H9 (cell line): Measurements from ENCODE around the gene ETF1. TPM values are rescaled to one million over a fixed set of nuclear protein-coding genes. Genes with fewer than 3 reads are reported as not detected.

ENCODE experiments used
- DNase-seq: peaks from one replicate; pipeline ENCODE4 v3.0.0-alpha.2; 2017
- H2AFZ ChIP-seq: one replicate; pipeline ENCODE4 v1.6.1; 2013; ENCODE audit warnings: mild to moderate bottlenecking, low read length, control low read depth, moderate library complexity
- H2AK5ac ChIP-seq: 2 replicates; pipeline ENCODE4 v1.6.1; 2013; ENCODE audit warnings: low read length, control low read depth, mixed read lengths; ENCODE audit not compliant: insufficient read length
- H2BK120ac ChIP-seq: one replicate; pipeline ENCODE4 v1.6.1; 2013; ENCODE audit warnings: low read depth, mild to moderate bottlenecking, low read length, control low read depth, inconsistent platforms; ENCODE audit not compliant: poor library complexity, severe bottlenecking
- H2BK12ac ChIP-seq: 2 replicates; pipeline ENCODE4 v1.6.1; 2013; ENCODE audit warnings: low read length, control low read depth, mixed read lengths, low read depth; ENCODE audit not compliant: insufficient read length
- H2BK15ac ChIP-seq: 2 replicates; pipeline ENCODE4 v1.6.1; 2013; ENCODE audit warnings: low read depth, low read length, control low read depth
- H2BK20ac ChIP-seq: one replicate; pipeline ENCODE4 v1.6.1; 2013; ENCODE audit warnings: low read depth, mild to moderate bottlenecking, low read length, control low read depth, inconsistent platforms; ENCODE audit not compliant: poor library complexity, severe bottlenecking
- H2BK5ac ChIP-seq: 2 replicates; pipeline ENCODE4 v1.6.1; 2013; ENCODE audit warnings: low read length, control low read depth, mixed read lengths; ENCODE audit not compliant: insufficient read length
- H3K14ac ChIP-seq: 2 replicates; pipeline ENCODE4 v1.6.1; 2013; ENCODE audit warnings: low read length, control low read depth; ENCODE audit not compliant: insufficient read depth
- H3K18ac ChIP-seq: 2 replicates; pipeline ENCODE4 v1.6.1; 2013; ENCODE audit warnings: low read depth, mild to moderate bottlenecking, mixed read lengths, low read length, control low read depth; ENCODE audit not compliant: insufficient read length
- H3K23ac ChIP-seq: 2 replicates; pipeline ENCODE4 v1.6.1; 2013; ENCODE audit warnings: low read length, control low read depth, mixed read lengths, low read depth; ENCODE audit not compliant: insufficient read length
- H3K23me2 ChIP-seq: 2 replicates; pipeline ENCODE4 v1.6.1; 2013; ENCODE audit warnings: low read depth, mild to moderate bottlenecking, mixed read lengths, low read length, control low read depth; ENCODE audit not compliant: insufficient read length, poor library complexity, severe bottlenecking
- H3K27ac ChIP-seq: 2 replicates; pipeline ENCODE4 v1.5.1; 2013; ENCODE audit warnings: low read length, control low read depth, mixed read lengths, low read depth; ENCODE audit not compliant: insufficient read length
- H3K27me3 ChIP-seq: 2 replicates; pipeline ENCODE4 v1.6.1; 2013; ENCODE audit warnings: low read length, control low read depth, inconsistent platforms; ENCODE audit not compliant: insufficient read depth
- H3K4ac ChIP-seq: 2 replicates; pipeline ENCODE4 v1.6.1; 2013; ENCODE audit warnings: low read depth, mild to moderate bottlenecking, control low read depth, inconsistent platforms, low read length, moderate library complexity
- H3K4me1 ChIP-seq: 2 replicates; pipeline ENCODE4 v1.6.1; 2013; ENCODE audit warnings: low read length, control low read depth, inconsistent platforms; ENCODE audit not compliant: insufficient read depth
- H3K4me2 ChIP-seq: 2 replicates; pipeline ENCODE4 v1.6.1; 2013; ENCODE audit warnings: low read length, control low read depth, mixed read lengths; ENCODE audit not compliant: insufficient read length, insufficient read depth
- H3K56ac ChIP-seq: 2 replicates; pipeline ENCODE4 v1.6.1; 2013; ENCODE audit warnings: low read depth, mild to moderate bottlenecking, mixed read lengths, low read length, control low read depth; ENCODE audit not compliant: insufficient read length
- H3K79me1 ChIP-seq: 2 replicates; pipeline ENCODE4 v1.6.1; 2013; ENCODE audit warnings: low read depth, mild to moderate bottlenecking, moderate library complexity, low read length, control low read depth, inconsistent platforms; ENCODE audit not compliant: insufficient read depth, poor library complexity, severe bottlenecking
- H3K79me2 ChIP-seq: 2 replicates; pipeline ENCODE4 v1.6.1; 2013; ENCODE audit warnings: low read length, control low read depth, inconsistent platforms; ENCODE audit not compliant: insufficient read depth
- H3K9ac ChIP-seq: 2 replicates; pipeline ENCODE4 v1.6.1; 2013; ENCODE audit warnings: low read length, control low read depth, mixed read lengths; ENCODE audit not compliant: insufficient read length; ENCODE audit errors: extremely low read depth
- H3K9me3 ChIP-seq: one replicate; pipeline ENCODE4 v1.6.1; 2013; ENCODE audit warnings: low read depth, low read length, inconsistent platforms; ENCODE audit not compliant: control insufficient read depth
- H3T11ph ChIP-seq: one replicate; pipeline ENCODE4 v1.6.1; 2013; ENCODE audit warnings: mild to moderate bottlenecking, low read length, control low read depth, inconsistent platforms
- H4K20me1 ChIP-seq: one replicate; pipeline ENCODE4 v1.6.1; 2013; ENCODE audit not compliant: control insufficient read depth, insufficient read length, insufficient read depth
- H4K5ac ChIP-seq: 2 replicates; pipeline ENCODE4 v1.6.1; 2013; ENCODE audit warnings: low read depth, mild to moderate bottlenecking, mixed read lengths, low read length, control low read depth; ENCODE audit not compliant: insufficient read length
- H4K8ac ChIP-seq: replicated peaks from 2 replicates; pipeline ENCODE4 v1.6.1; 2013; ENCODE audit warnings: low read length, control low read depth, mixed read lengths, low read depth; ENCODE audit not compliant: insufficient read length
- H4K91ac ChIP-seq: 2 replicates; pipeline ENCODE4 v1.6.1; 2013; ENCODE audit warnings: low read depth, mild to moderate bottlenecking, moderate library complexity, mixed read lengths, low read length, control low read depth; ENCODE audit not compliant: insufficient read length
- H3K27ac Mint-ChIP-seq, 3 experiments: 2 replicates in 2 of 3; 3 replicates in 1 of 3; pipeline ENCODE4 v1.8.0; 2020 to 2021; ENCODE audit warnings: mixed read lengths in 3 of 3, mild to moderate bottlenecking in 1 of 3, moderate library complexity in 1 of 3
- H3K27me3 Mint-ChIP-seq: 2 replicates; pipeline ENCODE4 v1.8.0; 2021; ENCODE audit warnings: low read depth, mild to moderate bottlenecking, moderate library complexity, mixed read lengths
- H3K36me3 Mint-ChIP-seq, 3 experiments: 2 replicates in 2 of 3; 3 replicates in 1 of 3; pipeline ENCODE4 v1.8.0; 2020 to 2021; ENCODE audit warnings: low read depth in 3 of 3, mixed read lengths in 3 of 3; ENCODE audit not compliant: insufficient read depth in 1 of 3
- H3K4me1 Mint-ChIP-seq, 2 experiments: 2 replicates each; pipeline ENCODE4 v1.8.0; 2020; ENCODE audit warnings: mixed read lengths in 2 of 2
- H3K4me3 Mint-ChIP-seq, 2 experiments: 2 replicates in 1 of 2; 3 replicates in 1 of 2; pipeline ENCODE4 v1.8.0; 2020 to 2021; ENCODE audit warnings: mild to moderate bottlenecking in 2 of 2, mixed read lengths in 2 of 2, moderate library complexity in 1 of 2
- H3K9me3 Mint-ChIP-seq, 2 experiments: 2 replicates in 1 of 2; 3 replicates in 1 of 2; pipeline ENCODE4 v1.8.0; 2020; ENCODE audit warnings: mild to moderate bottlenecking in 2 of 2, mixed read lengths in 2 of 2, moderate library complexity in 1 of 2
- CTCF ChIP-seq: fragments of 200-600 bp; sonication (generic); conservative IDR thresholded peaks from 3 replicates; pipeline ENCODE4 v1.8.0; 2021; ENCODE audit warnings: antibody characterized with exemption, mild to moderate bottlenecking
- WGBS: extraction: QIAGEN DNeasy Blood & Tissue Kit; methylation state at CpG from one replicate; pipeline ENCODE4 v1.1.7; 2013; ENCODE audit warnings: missing lambda C conversion rate, low lambda C conversion rate, mixed read lengths; ENCODE audit not compliant: insufficient read length; ENCODE audit errors: extremely low coverage; 5-methylcytosine and 5-hydroxymethylcytosine counted together
- total RNA-seq: library from RNA; stranded (reverse); gene quantifications from 2 replicates; pipeline ENCODE4 v1.2.1, GENCODE V29; 2021

Gene ETF1
- total RNA-seq, 1 experiment from 2014 or later, result 175 TPM

GRCh38 chr5:138517437-138517836 is 25.6 kb downstream of the ETF1 start:
- Histone ChIP-seq H3K4me1 (no peaks in the 10 kb centered on the region), H3K27me3 (no peaks in the 10 kb centered on the region), H3T11ph (no peak overlapping the region), H4K8ac (no peak overlapping the region), H2AFZ (no peak overlapping the region), H3K9ac (no peak overlapping the region), H4K20me1 (no peaks in the 10 kb centered on the region), H3K56ac (no peak overlapping the region), H3K14ac (no peak overlapping the region), H2BK15ac (no peak overlapping the region), H3K27ac (no peak overlapping the region), H3K18ac (no peak overlapping the region), H3K23ac (no peak overlapping the region), H3K4me2 (no peak overlapping the region), H4K91ac (no peak overlapping the region), H2BK120ac (no peak overlapping the region), H2BK20ac (no peak overlapping the region), H3K4ac (no peak overlapping the region), H3K79me1 (peaks cover 20% of the 10 kb centered on the region), H3K23me2 (no peaks in the 10 kb centered on the region), H2BK5ac (no peak overlapping the region), H3K79me2 (peaks cover 11% of the 10 kb centered on the region; the same call in 1 of the 2 replicates), H3K9me3 (no peaks in the 10 kb centered on the region), H2AK5ac (no peak overlapping the region), H4K5ac (no peak overlapping the region), H2BK12ac (no peak overlapping the region)
- no peaks in the 10 kb centered on the region for H3K27me3 Mint-ChIP-seq
- H3K27ac Mint-ChIP-seq, result no peak overlapping the region
- H3K9me3 Mint-ChIP-seq, result no peaks in the 10 kb centered on the region
- TF ChIP-seq CTCF, result no peak
- no peaks in the 10 kb centered on the region for H3K4me1 Mint-ChIP-seq
- H3K36me3 Mint-ChIP-seq, result peaks cover 39 to 73% (median 66%) of the 10 kb centered on the region in 3 experiments
- WGBS, result no CpG with 5 or more reads among the region's 4 CpGs
- no peak for DNase-seq
- H3K4me3 Mint-ChIP-seq, result no peak overlapping the region
